Measurements from ENCODE around the gene TGFBR1. TPM values are rescaled to one million over a fixed set of nuclear protein-coding genes. Genes with fewer than 3 reads are reported as not detected.

TGFBR1 gene
- total RNA-seq, 1 donor: 114 TPM

GRCh38 chr9:99199938-99200539 is 95.1 kb downstream of the TGFBR1 start:
- no peak for TF ChIP-seq CTCF (IDR thresholded peaks at IDR 0.05; ENCODE audit: extremely low read depth, low read depth, low read length)
- Histone ChIP-seq H3K27ac (ENCODE audit: low read depth, low read length) (no peak overlapping the region), H4K20me1 (ENCODE audit: insufficient read depth, low read length) (no peaks in the 10 kb centered on the region), H2AFZ (ENCODE audit: low read length) (no peak overlapping the region), H3K79me2 (ENCODE audit: insufficient read depth, low read length) (no peaks in the 10 kb centered on the region), H3K36me3 (ENCODE audit: insufficient read depth, low read length) (no peaks in the 10 kb centered on the region), H3K4me3 (ENCODE audit: insufficient read depth, low read length) (no peak overlapping the region), H3K4me1 (ENCODE audit: insufficient read depth, low read length) (no peaks in the 10 kb centered on the region), H3K4me2 (ENCODE audit: insufficient read depth, low read length) (no peak overlapping the region), H3K9me3 (ENCODE audit: low read depth, low read length) (no peaks in the 10 kb centered on the region), H3K27me3 (ENCODE audit: insufficient read depth, low read length) (peaks cover 10% of the 10 kb centered on the region)
- DNase-seq (ENCODE audit: insufficient read length, low spot score, missing footprints): no peak

- Histone ChIP-seq H3K4me3 (ENCODE audit: insufficient read depth, low read length) (no peak overlapping the region), H3K4me2 (ENCODE audit: insufficient read depth, low read length) (no peak overlapping the region), H3K9me3 (ENCODE audit: low read depth, low read length) (no peaks in the 10 kb centered on the region), H3K36me3 (ENCODE audit: insufficient read depth, low read length) (no peaks in the 10 kb centered on the region), H4K20me1 (ENCODE audit: insufficient read depth, low read length) (no peaks in the 10 kb centered on the region), H3K27ac (ENCODE audit: low read depth, low read length) (no peak overlapping the region), H3K79me2 (ENCODE audit: insufficient read depth, low read length) (no peaks in the 10 kb centered on the region), H2AFZ (ENCODE audit: low read length) (no peak overlapping the region), H3K27me3 (ENCODE audit: insufficient read depth, low read length) (peaks cover 8% of the 10 kb centered on the region), H3K4me1 (ENCODE audit: insufficient read depth, low read length) (no peaks in the 10 kb centered on the region)
- no peak for DNase-seq (ENCODE audit: insufficient read length, low spot score, missing footprints)
- no peak for TF ChIP-seq CTCF (IDR thresholded peaks at IDR 0.05; ENCODE audit: extremely low read depth, low read depth, low read length)
These were observed 96.7 kb downstream of the TGFBR1 start for GRCh38 chr9:99201603-99202002.

Small RNAs within 50 kb of the gene (small RNA-seq; reads per million reads assigned to genes)
- not detected for gene RN7SL794P
- gene RNA5SP290: not detected

Other genes with a start within 250 kb of the TGFBR1 start
- gene COL15A1, start 161.2 kb upstream of the TGFBR1 start, total RNA-seq: 8.0 and 29.3 TPM in 2 replicates
- gene ALG2, start 116.8 kb downstream of the TGFBR1 start, total RNA-seq: 45.1 and 51.8 TPM in 2 replicates
- gene SEC61B, start 117.2 kb downstream of the TGFBR1 start, total RNA-seq: 73.1 and 84.0 TPM in 2 replicates